Myometrial cell (primary cell): ENCODE results near the gene ZNF648. TPM values are rescaled to one million over a fixed set of nuclear protein-coding genes. Genes with fewer than 3 reads are reported as not detected.

Source experiments
- total RNA-seq: library from RNA; depleted of rRNA; stranded (reverse); fragments of >200 nt; gene quantifications from 2 replicates; pipeline ENCODE4 v1.2.3, GENCODE V29; 2015

ZNF648 gene
- total RNA-seq: not detected in 2 replicates

DNA sequence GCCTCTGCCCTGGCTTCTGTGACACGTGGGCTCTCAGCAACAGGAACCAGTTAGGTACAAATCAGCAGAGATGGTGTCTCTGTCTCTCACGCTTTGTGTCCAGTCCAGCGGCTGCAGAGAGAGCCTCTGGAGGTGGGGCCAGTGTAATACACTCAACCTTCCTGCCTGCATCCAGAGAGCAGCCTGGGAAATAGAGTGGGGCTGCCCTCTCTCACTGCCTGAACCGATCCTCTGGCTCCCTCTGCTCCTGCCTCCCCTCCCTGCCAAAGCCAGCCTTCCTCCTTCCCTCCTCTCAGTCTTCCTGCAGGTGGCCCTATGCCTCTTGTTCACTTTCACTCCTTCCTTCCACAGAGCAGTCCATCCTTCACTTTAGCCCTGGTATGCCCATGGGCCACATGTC, at the start of gene ZNF648:
TSS of gene ZNF648 (minus strand) at position 119 of the 400 bp plus-strand sequence. CDS start 3,702 bp downstream, outside the sequence.

